Glutamatergic neuron (in vitro differentiated cells): ENCODE results near the gene ORM2. TPM values are rescaled to one million over a fixed set of nuclear protein-coding genes. Genes with fewer than 3 reads are reported as not detected.

ENCODE experiments used
- DNase-seq: peaks from one replicate; pipeline ENCODE4 v3.0.0; 2022
- H3K27ac Mint-ChIP-seq: one replicate; pipeline ENCODE4 v1.8.0; 2020; ENCODE audit warnings: mild to moderate bottlenecking, mixed read lengths, inconsistent platforms; ENCODE audit not compliant: unreplicated experiment
- H3K27me3 Mint-ChIP-seq: one replicate; pipeline ENCODE4 v1.8.0; 2020; ENCODE audit warnings: mild to moderate bottlenecking, moderate library complexity, mixed read lengths, inconsistent platforms; ENCODE audit not compliant: unreplicated experiment
- H3K36me3 Mint-ChIP-seq: one replicate; pipeline ENCODE4 v1.8.0; 2020; ENCODE audit warnings: mild to moderate bottlenecking, mixed read lengths, inconsistent platforms; ENCODE audit not compliant: unreplicated experiment
- H3K4me1 Mint-ChIP-seq: one replicate; pipeline ENCODE4 v1.8.0; 2020; ENCODE audit warnings: mild to moderate bottlenecking, low read depth, mixed read lengths, inconsistent platforms; ENCODE audit not compliant: unreplicated experiment
- H3K4me3 Mint-ChIP-seq: one replicate; pipeline ENCODE4 v1.8.0; 2020; ENCODE audit warnings: mild to moderate bottlenecking, mixed read lengths, inconsistent platforms; ENCODE audit not compliant: unreplicated experiment
- H3K9me3 Mint-ChIP-seq: one replicate; pipeline ENCODE4 v1.8.0; 2020; ENCODE audit warnings: mild to moderate bottlenecking, moderate library complexity, mixed read lengths, inconsistent platforms; ENCODE audit not compliant: unreplicated experiment
- CTCF ChIP-seq: fragments of 200-600 bp; sonication (generic); IDR thresholded peaks from one replicate; pipeline ENCODE4 v1.5.0; 2021; ENCODE audit not compliant: partially characterized antibody, unreplicated experiment
- total RNA-seq: library from RNA; stranded (reverse); fragmentation: NEBNext Ultra II Directional; extraction: Animal tissue kit (Norgen Biotek cat#: 25700); gene quantifications from one replicate; pipeline ENCODE4 v1.2.1, GENCODE V29; 2021; ENCODE audit not compliant: unreplicated experiment

ORM2 gene
- total RNA-seq, 1 donor from 2014 or later = not detected

GRCh38 chr9:114294664-114295063, 35.0 kb upstream of the ORM2 start:
- DNase-seq = no peak
- Mint-ChIP-seq H3K27ac (no peak overlapping the region), H3K9me3 (peaks cover 3% of the 10 kb centered on the region), H3K4me3 (no peak overlapping the region), H3K27me3 (peaks cover 2% of the 10 kb centered on the region), H3K4me1 (peaks cover 5% of the 10 kb centered on the region), H3K36me3 (peaks cover 21% of the 10 kb centered on the region)
- TF ChIP-seq CTCF = no peak

- Mint-ChIP-seq H3K4me3 (no peak overlapping the region), H3K27me3 (peaks cover 2% of the 10 kb centered on the region), H3K27ac (no peak overlapping the region), H3K9me3 (peaks cover 3% of the 10 kb centered on the region), H3K36me3 (peaks cover 21% of the 10 kb centered on the region), H3K4me1 (no peaks in the 10 kb centered on the region)
- no peak for DNase-seq
- no peak for TF ChIP-seq CTCF
Observed at GRCh38 chr9:114296338-114296737, 33.3 kb upstream of the ORM2 start.

GRCh38 chr9:114299286-114300152, 30.1 kb upstream of the ORM2 start:
- no peak for TF ChIP-seq CTCF
- Mint-ChIP-seq H3K9me3 (peaks cover 4% of the 10 kb centered on the region), H3K36me3 (peaks cover 19% of the 10 kb centered on the region), H3K27ac (no peak overlapping the region), H3K27me3 (peaks cover 2% of the 10 kb centered on the region), H3K4me3 (no peak overlapping the region), H3K4me1 (peaks cover 2% of the 10 kb centered on the region)
- DNase-seq = no peak

GRCh38 chr9:114300153-114300845, 29.4 kb upstream of the ORM2 start:
- Mint-ChIP-seq H3K27me3 (peaks cover 2% of the 10 kb centered on the region), H3K4me1 (peaks cover 2% of the 10 kb centered on the region), H3K4me3 (no peak overlapping the region), H3K36me3 (peaks cover 11% of the 10 kb centered on the region), H3K9me3 (peaks cover 3% of the 10 kb centered on the region), H3K27ac (no peak overlapping the region)
- no peak for DNase-seq
- TF ChIP-seq CTCF = no peak
